Putamen (tissue), 1 donor: ENCODE measurements around the gene CTBP1.

Experiments used
- DNase-seq: peaks from one replicate; pipeline ENCODE4 v3.0.0-alpha.2; 2016; ENCODE audit warnings: low spot score

Gene CTBP1

DNA sequence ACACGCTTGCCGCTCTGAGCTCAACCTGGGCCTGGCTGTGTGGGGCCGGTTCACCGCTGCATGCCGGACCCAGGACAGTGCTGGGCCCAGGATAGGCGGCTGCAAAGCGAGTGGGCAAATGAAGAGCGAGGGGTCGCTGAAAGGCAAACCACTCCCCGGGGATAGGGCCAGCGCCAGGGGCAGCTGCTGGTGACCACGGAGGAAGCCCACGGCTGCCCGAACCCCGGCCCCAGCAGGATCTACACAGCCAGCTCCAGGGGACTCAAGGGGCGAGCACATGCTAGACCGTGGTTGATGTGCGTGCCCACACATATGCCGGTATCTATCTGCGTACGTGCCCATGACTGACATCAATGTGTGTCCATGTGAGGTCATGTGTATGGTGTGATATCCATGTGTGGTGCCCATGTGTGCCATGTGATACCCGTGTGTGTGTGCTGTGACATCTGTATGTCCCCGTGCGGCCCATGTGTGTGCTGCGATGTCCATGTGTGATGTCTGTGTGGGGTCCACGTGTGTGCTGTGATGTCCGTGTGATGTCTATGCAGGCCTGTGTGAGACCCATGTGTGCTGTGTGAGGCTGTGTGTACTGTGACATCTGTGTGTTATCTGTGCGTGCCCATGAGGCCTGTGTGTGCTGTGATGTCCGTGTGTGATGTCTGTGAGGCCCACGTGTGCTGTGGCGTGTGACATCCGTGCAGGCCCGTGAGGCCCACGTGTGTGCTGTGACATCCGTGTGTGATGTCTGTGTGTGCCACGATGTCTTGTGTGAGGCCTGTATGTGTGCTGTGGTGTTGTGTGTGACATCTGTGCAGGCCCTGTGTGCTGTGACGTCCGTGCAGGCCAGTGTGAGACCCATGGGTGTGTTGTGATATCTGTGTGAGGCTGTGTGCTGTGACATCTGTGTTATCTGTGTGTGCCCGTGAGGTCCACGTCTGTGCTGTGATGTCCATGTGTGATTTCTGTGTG lies 24.8 kb downstream of the CTBP1 start:
- no peak for DNase-seq

DNA sequence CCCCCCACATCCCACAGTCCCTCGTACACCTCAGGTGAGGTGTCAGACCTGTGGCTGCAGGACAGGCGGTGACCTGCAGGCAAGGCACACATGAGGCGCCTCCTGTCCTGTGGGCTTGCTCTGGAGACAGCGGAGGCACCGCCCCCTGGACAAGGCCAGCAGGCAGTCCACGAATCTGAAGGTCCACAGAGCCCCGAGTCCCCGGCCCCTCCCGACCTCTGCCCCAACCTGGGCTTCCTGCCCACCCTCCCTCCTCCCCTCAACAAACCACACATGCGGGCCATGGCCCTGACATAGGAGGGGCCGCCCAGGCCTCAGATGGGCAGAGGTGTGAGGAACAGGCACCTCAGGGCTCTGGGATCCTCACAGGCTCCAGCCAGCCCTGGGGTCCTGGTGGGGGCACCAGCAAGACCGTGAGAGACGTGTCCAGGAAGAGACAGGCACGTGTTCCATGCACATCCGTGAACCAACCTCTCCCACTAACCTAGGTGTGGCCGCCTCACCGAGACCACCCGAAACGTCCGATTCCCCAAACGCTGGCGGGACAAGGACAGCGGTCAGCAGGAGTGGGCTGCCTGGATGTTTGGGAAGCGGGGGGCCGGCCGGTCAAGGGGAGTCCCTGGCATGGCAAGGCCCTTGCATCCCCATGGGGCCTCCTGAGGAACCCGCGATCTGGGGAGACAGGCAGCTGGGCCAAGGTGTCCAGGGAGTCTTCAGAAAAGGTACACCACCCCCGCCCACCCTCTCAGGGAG lies 25.8 kb downstream of the CTBP1 start:
- DNase-seq, result no peak

- DNase-seq, result no peak
Measured at GRCh38 chr4:1222036-1222789, 26.7 kb downstream of the CTBP1 start.

DNA sequence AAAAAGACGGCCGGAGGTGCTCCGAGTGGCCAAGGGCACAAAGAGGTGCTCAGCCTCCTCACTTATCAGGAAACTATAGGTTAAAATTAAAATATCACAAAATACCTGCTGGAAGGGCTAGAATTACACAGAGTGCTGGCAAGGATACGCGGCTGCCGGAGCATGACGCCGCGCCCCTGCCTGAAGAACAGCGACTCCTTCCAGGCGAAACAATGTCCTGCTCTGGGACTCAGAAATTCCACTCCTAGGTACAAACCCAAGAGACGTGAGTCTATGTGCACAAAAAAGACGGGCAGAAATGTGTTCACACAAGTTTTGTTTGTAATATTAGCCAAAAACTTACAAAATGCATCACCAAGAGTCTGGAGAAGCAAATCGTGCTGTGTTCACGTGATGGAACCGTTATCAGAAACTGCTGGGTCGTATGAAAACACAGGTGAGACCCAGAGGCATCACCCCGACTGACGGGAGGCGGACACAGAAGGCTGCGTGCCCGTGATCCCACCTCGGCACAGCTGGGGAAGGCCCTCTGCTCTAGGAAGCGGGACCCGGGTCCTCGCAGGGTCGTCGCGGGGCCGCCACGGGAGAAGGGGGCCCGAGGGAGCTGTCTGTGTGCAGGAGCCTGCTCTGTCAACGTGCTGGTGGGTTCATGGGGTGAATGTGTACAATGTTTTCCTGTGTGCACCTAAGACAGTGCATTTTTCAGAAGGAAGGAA lies 27.6 kb downstream of the CTBP1 start:
- DNase-seq, result no peak

- no peak for DNase-seq
Measured at GRCh38 chr4:1220566-1220965, 28.4 kb downstream of the CTBP1 start.

DNA sequence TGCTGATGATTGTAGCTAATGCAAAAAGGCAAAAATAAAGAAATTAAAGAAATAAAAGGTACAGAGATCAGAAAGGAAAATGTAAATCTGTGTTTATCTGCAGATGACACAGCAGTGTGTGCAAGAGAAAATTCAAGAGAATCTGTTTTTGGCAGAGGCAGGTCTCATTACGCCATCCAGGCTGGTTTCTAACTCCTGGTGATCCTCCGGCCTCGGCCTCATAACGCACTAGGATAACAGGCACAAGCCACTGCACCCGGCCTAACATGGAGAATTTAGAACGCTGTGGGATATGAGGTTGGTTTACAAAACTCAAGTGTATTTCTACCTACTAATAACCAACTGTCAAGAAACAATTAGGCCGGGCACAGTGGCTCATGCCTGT lies 29.4 kb downstream of the CTBP1 start:
- DNase-seq, result no peak

DNA sequence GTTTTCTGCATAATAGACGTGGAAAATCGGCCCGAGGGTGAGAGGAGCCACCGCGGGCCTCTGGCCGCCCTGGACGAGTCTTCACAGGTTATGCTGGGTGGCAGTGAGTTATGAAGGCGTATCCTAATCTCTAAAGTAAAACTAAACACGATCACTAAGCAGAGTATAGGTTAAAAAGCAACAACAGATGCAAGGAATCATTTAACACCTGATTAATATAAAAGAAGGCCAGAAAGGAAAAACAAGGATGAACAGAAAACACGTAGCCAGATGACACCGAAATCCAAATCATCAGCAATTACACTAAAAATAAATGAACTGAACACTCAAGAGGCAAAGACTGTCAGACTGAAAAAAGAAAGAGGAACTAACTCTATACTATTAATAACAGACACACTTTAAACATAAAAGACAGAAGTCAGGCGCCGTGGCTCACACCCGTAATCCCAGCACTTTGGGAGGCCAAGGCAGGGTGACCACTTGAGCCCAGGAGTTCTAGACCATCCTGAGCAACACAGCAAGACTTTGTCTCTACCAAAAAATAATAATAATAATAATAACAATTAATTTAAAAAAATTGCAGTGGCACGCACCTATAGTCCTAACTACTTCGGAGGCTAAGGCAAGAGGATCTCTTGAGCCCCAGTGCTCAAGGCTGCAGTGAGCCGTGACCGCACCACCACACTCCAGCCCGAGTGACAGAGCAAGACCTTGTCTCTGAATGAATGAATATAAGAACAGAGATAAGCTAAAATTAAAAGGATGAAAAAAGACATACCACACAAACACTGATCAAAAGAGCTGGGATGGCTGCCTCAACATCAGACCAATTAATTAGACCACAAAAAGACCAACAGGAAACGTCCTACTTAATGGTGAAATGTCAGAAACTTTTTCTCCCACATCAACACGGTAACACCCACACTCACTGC lies 30.0 kb downstream of the CTBP1 start:
- no peak for DNase-seq

DNA sequence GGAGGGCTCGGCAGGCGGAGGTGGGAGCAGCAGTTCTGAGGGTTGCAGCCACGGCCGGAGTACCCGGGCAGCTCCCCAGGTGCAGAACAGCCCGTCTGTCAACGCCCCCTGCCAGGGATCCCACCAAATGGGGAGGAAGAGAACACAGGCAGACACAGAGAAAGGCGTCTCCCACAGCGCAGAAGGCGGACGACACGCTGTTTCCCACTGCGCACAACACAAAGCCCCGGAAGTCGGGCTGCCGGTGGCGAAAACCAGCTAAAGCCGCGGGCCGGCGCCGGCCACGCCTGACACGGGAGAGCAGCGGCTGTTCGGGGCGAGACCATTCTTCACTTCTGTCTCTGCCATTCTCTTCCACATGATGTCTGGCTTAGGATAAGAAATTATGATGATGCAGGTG lies 31.6 kb downstream of the CTBP1 start:
- DNase-seq, result no peak

DNA sequence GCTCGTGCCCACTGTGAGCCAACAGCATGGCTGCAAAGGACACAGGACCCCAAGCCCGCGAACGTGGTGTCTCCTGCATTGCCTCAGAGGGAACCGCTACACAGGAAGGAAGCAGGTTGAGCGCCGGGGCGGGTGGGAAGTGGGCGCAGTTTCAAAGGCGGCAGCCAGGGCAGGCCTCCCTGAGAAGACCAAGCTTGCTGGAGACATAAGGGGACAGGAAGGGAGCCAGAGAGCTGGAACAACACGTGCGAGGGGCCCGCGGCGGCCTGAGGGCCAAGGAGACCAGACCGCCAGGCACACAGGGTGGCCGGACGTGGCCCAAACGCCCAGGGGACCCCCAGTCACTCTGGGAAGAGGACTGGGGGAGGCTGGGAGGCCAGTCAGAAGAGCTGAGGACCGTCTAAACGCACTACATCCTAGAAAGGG lies 32.0 kb downstream of the CTBP1 start:
- DNase-seq, result no peak

DNA sequence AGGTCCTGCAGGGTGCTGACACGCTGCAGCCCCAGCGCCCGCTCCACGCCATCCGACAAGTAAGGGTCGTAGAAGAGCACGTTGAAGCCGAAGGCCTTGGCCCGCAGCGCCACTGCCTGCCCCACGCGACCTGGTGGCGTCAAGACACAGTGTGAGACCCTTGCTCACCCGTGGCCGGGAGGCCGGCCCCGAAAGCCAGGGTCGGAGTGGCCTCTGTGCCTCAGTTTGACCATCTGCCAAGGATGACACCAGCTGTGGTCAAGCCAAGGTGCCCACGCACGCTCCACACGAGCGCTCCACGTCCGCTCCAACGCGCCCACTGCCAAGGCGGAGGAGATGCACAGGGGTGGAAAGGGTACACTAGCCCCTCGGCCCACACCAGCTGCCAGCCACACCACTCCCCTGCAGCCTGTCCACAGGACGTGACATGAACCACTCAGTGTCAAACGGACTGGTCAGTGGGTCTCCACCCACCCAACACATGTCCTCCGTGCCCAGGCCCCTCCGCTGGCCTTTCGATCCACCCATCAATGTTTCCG lies 32.8 kb downstream of the CTBP1 start:
- no peak for DNase-seq

DNA sequence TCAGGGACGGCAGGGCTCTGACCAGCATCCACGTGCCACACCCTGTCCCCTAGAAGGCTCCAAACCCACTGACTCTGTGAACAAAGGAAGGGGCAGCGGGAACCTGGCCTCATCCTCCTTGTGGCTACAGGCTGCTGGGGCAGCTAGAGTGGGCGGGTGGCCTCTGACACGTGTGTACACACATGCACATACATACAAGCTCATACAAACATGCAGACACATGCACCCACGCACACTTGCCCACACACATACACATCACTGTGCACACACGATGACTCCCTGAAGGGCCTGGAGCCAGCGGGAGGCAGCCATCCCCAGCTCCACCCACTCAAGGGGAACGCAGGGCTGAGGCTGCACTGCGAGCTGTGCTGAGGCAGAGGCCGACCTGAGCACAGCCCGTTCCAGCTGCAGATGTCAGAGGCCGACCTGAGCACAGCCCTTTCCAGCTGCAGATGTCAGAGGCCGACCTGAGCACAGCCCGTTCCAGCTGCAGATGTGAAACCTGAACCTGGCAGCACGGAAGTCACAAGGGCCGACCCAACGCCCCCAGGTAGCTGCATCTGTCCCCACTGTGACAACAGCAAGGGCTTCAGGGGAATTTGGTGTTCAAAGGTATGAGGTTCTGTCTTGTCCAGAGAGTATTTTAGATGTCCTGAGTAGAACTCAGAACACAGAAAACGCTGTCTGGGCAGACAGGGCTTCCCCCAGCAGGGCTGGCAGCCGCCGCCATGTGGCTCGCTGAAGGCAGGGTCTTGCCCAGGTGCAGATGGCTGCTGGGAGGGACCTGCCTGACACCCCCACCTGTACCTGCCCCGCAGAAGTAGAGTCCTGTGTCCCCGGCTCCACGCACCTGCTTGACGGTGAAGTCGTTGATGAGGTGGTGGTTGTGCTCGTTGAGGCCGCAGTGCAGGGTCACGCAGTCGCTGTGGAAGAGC lies 33.5 kb downstream of the CTBP1 start:
- DNase-seq, result no peak

- DNase-seq, result no peak
Measured at GRCh38 chr4:1214101-1215095, 34.5 kb downstream of the CTBP1 start.

GRCh38 chr4:1213336-1213995 lies 35.5 kb downstream of the CTBP1 start:
- DNase-seq, result no peak

- DNase-seq, result no peak
Measured at GRCh38 chr4:1212546-1213335, 36.2 kb downstream of the CTBP1 start.

DNA sequence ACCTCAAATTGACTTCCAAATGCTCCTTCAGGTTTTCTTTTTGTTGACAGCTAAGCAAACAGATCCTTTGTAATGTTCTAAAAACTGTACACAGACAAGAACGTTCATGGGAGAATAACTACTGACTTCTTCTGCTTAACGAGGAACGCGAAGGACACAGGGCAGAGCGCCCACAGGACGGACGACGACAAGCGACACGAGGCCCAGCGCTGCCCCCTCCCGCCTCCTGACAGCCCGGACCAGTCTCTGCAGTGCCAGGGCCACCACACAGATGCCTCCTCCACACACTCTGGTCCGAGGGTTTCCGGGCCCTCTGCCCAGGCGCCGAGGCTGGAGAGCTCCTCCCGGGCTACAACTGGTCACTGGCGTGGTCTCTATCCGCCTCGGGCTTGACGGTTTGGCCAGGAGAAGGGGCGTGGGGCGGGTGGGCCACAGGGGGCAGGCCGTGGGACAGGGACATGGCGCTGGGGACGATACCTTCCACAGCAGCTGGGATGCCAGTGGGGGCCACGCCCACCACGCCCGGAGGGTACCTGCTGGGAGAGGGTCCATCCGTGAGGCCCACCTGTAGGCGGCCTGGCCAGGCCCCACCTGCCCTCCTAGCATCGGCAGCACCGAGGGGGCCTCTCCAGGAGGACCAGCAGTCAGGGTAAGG lies 36.9 kb downstream of the CTBP1 start:
- DNase-seq, result no peak

GRCh38 chr4:1211371-1211770 lies 37.6 kb downstream of the CTBP1 start:
- DNase-seq, result no peak
